HL-60 (cell line): ENCODE data around the gene LVRN.

Source experiments
- CTCF ChIP-seq: IDR thresholded peaks from one replicate; pipeline ENCODE4 v1.5.1; 2011; ENCODE audit warnings: low read length, control low read depth, inconsistent platforms; ENCODE audit not compliant: insufficient read depth
- GABPA ChIP-seq: IDR thresholded peaks from 2 replicates; pipeline ENCODE4 v1.6.1; 2012; ENCODE audit warnings: low read depth
- POLR2AphosphoS5 ChIP-seq: IDR thresholded peaks from 2 replicates; pipeline ENCODE4 v1.6.1; 2012; ENCODE audit warnings: low read depth
- REST ChIP-seq: IDR thresholded peaks from 2 replicates; pipeline ENCODE4 v1.6.1; 2012; ENCODE audit warnings: low read depth; ENCODE audit not compliant: insufficient replicate concordance
- SPI1 ChIP-seq: IDR thresholded peaks from 2 replicates; pipeline ENCODE4 v1.6.1; 2012; ENCODE audit warnings: low read depth, mild to moderate bottlenecking, borderline replicate concordance

- TF ChIP-seq CTCF (no peak), POLR2AphosphoS5 (no peak), REST (no peak), GABPA (no peak), SPI1 (no peak)
Observed at GRCh38 chr5:115961381-115962238, 665 bp upstream of the LVRN start.
